Measurements from ENCODE around the gene NCF4. TPM values are rescaled to one million over a fixed set of nuclear protein-coding genes. Genes with fewer than 3 reads are reported as not detected.

Gene NCF4
- total RNA-seq, 1 donor from 2014 or later, result not detected

GRCh38 chr22:36856121-36856791 is 4.5 kb upstream of the NCF4 start:
- H3K4me3 ChIP-seq (ENCODE audit: low read depth, low read length), result no peak overlapping the region
- DNase-seq (ENCODE audit: low read depth) (peak; percentile 61), FAIRE-seq (no peak)
- no peaks in the 10 kb centered on the region for H3K36me3 ChIP-seq (ENCODE audit: control insufficient read depth, insufficient read depth, low read length)
- peaks cover 2% of the 10 kb centered on the region for H3K27me3 ChIP-seq (ENCODE audit: control insufficient read depth, insufficient read depth, low read length)
- peak; percentile 100 for TF ChIP-seq CTCF (IDR thresholded peaks at IDR 0.05; ENCODE audit: insufficient read depth, low read length, severe bottlenecking)

GRCh38 chr22:36856792-36857135 is 4.0 kb upstream of the NCF4 start:
- FAIRE-seq, result no peak

GRCh38 chr22:36858156-36858555 is 2.6 kb upstream of the NCF4 start:
- DNase-seq (ENCODE audit: low read depth) (no peak), FAIRE-seq (no peak)
- H3K4me3 ChIP-seq (ENCODE audit: low read depth, low read length), result no peak overlapping the region
- no peak for TF ChIP-seq CTCF (IDR thresholded peaks at IDR 0.05; ENCODE audit: insufficient read depth, low read length, severe bottlenecking)
- no peaks in the 10 kb centered on the region for H3K36me3 ChIP-seq (ENCODE audit: control insufficient read depth, insufficient read depth, low read length)
- no peaks in the 10 kb centered on the region for H3K27me3 ChIP-seq (ENCODE audit: control insufficient read depth, insufficient read depth, low read length)

More at GRCh38 chr22:36856792-36857135, 4.0 kb upstream of the NCF4 start:
- Histone ChIP-seq H3K27me3 (ENCODE audit: control insufficient read depth, insufficient read depth, low read length) (peaks cover under 1% of the 10 kb centered on the region), H3K4me3 (ENCODE audit: low read depth, low read length) (no peak overlapping the region), H3K36me3 (ENCODE audit: control insufficient read depth, insufficient read depth, low read length) (no peaks in the 10 kb centered on the region)
- DNase-seq (ENCODE audit: low read depth), result no peak
- TF ChIP-seq CTCF (IDR thresholded peaks at IDR 0.05; ENCODE audit: insufficient read depth, low read length, severe bottlenecking), result no peak

GRCh38 chr22:36858966-36859365 is 1.8 kb upstream of the NCF4 start:
- H3K4me3 ChIP-seq (ENCODE audit: low read depth, low read length), result no peak overlapping the region
- no peaks in the 10 kb centered on the region for H3K27me3 ChIP-seq (ENCODE audit: control insufficient read depth, insufficient read depth, low read length)
- TF ChIP-seq CTCF (IDR thresholded peaks at IDR 0.05; ENCODE audit: insufficient read depth, low read length, severe bottlenecking), result no peak
- DNase-seq (ENCODE audit: low read depth), result no peak
- no peak for FAIRE-seq
- no peaks in the 10 kb centered on the region for H3K36me3 ChIP-seq (ENCODE audit: control insufficient read depth, insufficient read depth, low read length)

- no peak overlapping the region for H3K4me3 ChIP-seq (ENCODE audit: low read depth, low read length)
- FAIRE-seq, result peak; percentile 95
- no peaks in the 10 kb centered on the region for H3K27me3 ChIP-seq (ENCODE audit: control insufficient read depth, insufficient read depth, low read length)
- TF ChIP-seq CTCF (IDR thresholded peaks at IDR 0.05; ENCODE audit: insufficient read depth, low read length, severe bottlenecking), result peak; percentile 50
- DNase-seq (ENCODE audit: low read depth), result peak; percentile 90
- H3K36me3 ChIP-seq (ENCODE audit: control insufficient read depth, insufficient read depth, low read length), result no peaks in the 10 kb centered on the region
Measured at GRCh38 chr22:36860017-36860416, 789 bp upstream of the NCF4 start.

GRCh38 chr22:36860438-36860820 is 377 bp upstream of the NCF4 start:
- FAIRE-seq, result no peak
- Histone ChIP-seq H3K36me3 (ENCODE audit: control insufficient read depth, insufficient read depth, low read length) (no peaks in the 10 kb centered on the region), H3K27me3 (ENCODE audit: control insufficient read depth, insufficient read depth, low read length) (no peaks in the 10 kb centered on the region), H3K4me3 (ENCODE audit: low read depth, low read length) (no peak overlapping the region)
- no peak for DNase-seq (ENCODE audit: low read depth)
- TF ChIP-seq CTCF (IDR thresholded peaks at IDR 0.05; ENCODE audit: insufficient read depth, low read length, severe bottlenecking), result no peak
